Measurements from ENCODE around the gene RBM11. TPM values are rescaled to one million over a fixed set of nuclear protein-coding genes. Genes with fewer than 3 reads are reported as not detected.

Gene RBM11
- total and polyA plus RNA-seq, 10 donors = 0.93 to 3.7 (median 2.8) TPM

- H3K27ac ChIP-seq = no peak overlapping the region
- H3K4me1 ChIP-seq = no peaks in the 10 kb centered on the region
- TF ChIP-seq POLR2A (IDR thresholded peaks at IDR 0.05) (no peak), CTCF (IDR thresholded peaks at IDR 0.05 in 8 of 11, conservative IDR thresholded peaks at IDR 0.05 in 3 of 11) (no peak), POLR2AphosphoS5 (IDR thresholded peaks at IDR 0.05) (no peak)
- no peaks in the 10 kb centered on the region for H3K36me3 ChIP-seq
- intact Hi-C loops (cut with DNase I; ENCODE audit: low total_unique reads) = no loop called here
- no peak for DNase-seq
- H3K27me3 ChIP-seq (replicated peaks in 1 of 7) = no peaks in the 10 kb centered on the region
- H3K4me3 ChIP-seq = no peak overlapping the region
- peaks cover 0 to 4% (median 0%) of the 10 kb centered on the region in 8 donors for H3K9me3 ChIP-seq
These were observed 29.0 kb downstream of the RBM11 start for GRCh38 chr21:14244911-14245310.

- TF ChIP-seq POLR2AphosphoS5 (IDR thresholded peaks at IDR 0.05) = no peak
- no peak for TF ChIP-seq POLR2A (IDR thresholded peaks at IDR 0.05)
- no peak for TF ChIP-seq CTCF (IDR thresholded peaks at IDR 0.05 in 8 of 11, conservative IDR thresholded peaks at IDR 0.05 in 3 of 11)
- no peaks in the 10 kb centered on the region for H3K36me3 ChIP-seq
- no peak for DNase-seq
- H3K27me3 ChIP-seq (replicated peaks in 1 of 7) = no peaks in the 10 kb centered on the region
- peaks cover 0 to 4% (median 0%) of the 10 kb centered on the region in 8 donors for H3K9me3 ChIP-seq
- H3K27ac ChIP-seq = no peak overlapping the region
- no peak overlapping the region for H3K4me3 ChIP-seq
- no peaks in the 10 kb centered on the region for H3K4me1 ChIP-seq
- intact Hi-C loops (cut with DNase I; ENCODE audit: low total_unique reads) = no loop called here
These were observed 29.8 kb downstream of the RBM11 start for GRCh38 chr21:14245711-14246110.

- WGBS, 5 donors = 24 to 67% (median 46%) methylated on average over 1 of the region's 1 CpG
- Histone ChIP-seq H3K9me3 (peaks cover 0 to 4% (median 0%) of the 10 kb centered on the region in 8 donors), H3K27me3 (replicated peaks in 1 of 7) (peaks cover 0 to 3% (median 0%) of the 10 kb centered on the region in 7 donors), H3K36me3 (no peaks in the 10 kb centered on the region), H3K4me3 (no peak overlapping the region), H3K4me1 (peaks cover 0 to 4% (median 0%) of the 10 kb centered on the region in 6 donors), H3K27ac (no peak overlapping the region)
- TF ChIP-seq CTCF (IDR thresholded peaks at IDR 0.05 in 8 of 11, conservative IDR thresholded peaks at IDR 0.05 in 3 of 11) (no peak), POLR2A (IDR thresholded peaks at IDR 0.05) (no peak), POLR2AphosphoS5 (IDR thresholded peaks at IDR 0.05) (no peak)
- intact Hi-C loops (cut with DNase I; ENCODE audit: low total_unique reads) = loop anchor here (10.0 kb wide), 1 partner anchor 1343 kb away; no protein-coding TSS in a partner anchor
- DNase-seq = no peak
These were observed 35.4 kb downstream of the RBM11 start for GRCh38 chr21:14251336-14251735.

GRCh38 chr21:14259747-14260146 lies 43.8 kb downstream of the RBM11 start:
- Histone ChIP-seq H3K9me3 (no peaks in the 10 kb centered on the region), H3K27ac (no peak overlapping the region), H3K27me3 (replicated peaks in 1 of 7) (no peaks in the 10 kb centered on the region), H3K36me3 (no peaks in the 10 kb centered on the region), H3K4me1 (no peaks in the 10 kb centered on the region), H3K4me3 (no peak overlapping the region)
- TF ChIP-seq POLR2AphosphoS5 (IDR thresholded peaks at IDR 0.05) = no peak
- TF ChIP-seq POLR2A (IDR thresholded peaks at IDR 0.05) = no peak
- TF ChIP-seq CTCF (IDR thresholded peaks at IDR 0.05 in 8 of 11, conservative IDR thresholded peaks at IDR 0.05 in 3 of 11) = peak in 9 of 11 experiments; percentile 38 to 58 (median 47)
- intact Hi-C loops (cut with DNase I; ENCODE audit: low total_unique reads) = loop anchor here (10.0 kb wide), 1 partner anchor 1335 kb away; no protein-coding TSS in a partner anchor
- 45 to 52% (median 48%) methylated on average over 3 of the region's 3 CpGs for WGBS, 5 donors
- DNase-seq = no peak

All from spleen (tissue), 11 donors.